GM19240 (cell line): ENCODE results near the gene KLHL26.
"Not testable (repeated sequence)": the region's sequence is repeated elsewhere in the genome, so short reads cannot be mapped to it uniquely, and the experiment has no call there.

ENCODE experiments used
- DNase-seq: peaks from one replicate; pipeline ENCODE4 v3.0.0; 2011; ENCODE audit warnings: low spot score; ENCODE audit not compliant: insufficient read length

KLHL26 gene

GRCh38 chr19:18665771-18666202 lies 29.0 kb downstream of the KLHL26 start:
- no peak for DNase-seq

GRCh38 chr19:18666317-18666716 lies 29.5 kb downstream of the KLHL26 start:
- DNase-seq, result no peak

DNA sequence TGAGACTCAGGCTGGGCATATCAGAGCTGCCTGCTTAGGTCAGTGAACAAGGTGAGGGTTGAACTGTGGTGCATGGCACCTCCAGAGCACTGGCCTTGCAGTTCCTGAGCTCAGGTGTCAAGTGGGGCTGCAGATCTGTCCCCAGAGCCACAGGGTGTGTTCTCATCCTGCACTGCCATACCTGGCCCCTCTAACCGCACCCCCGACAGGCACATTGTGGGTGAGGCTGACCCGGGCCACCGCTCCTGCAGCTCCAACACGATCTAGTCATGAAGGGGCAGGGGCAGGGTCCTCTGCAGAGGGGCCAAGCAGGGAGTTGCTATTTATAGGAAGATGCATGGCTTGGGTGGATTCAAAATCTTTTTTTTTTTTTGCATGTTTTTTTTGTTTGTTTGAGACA lies 30.0 kb downstream of the KLHL26 start:
- DNase-seq, result no peak

GRCh38 chr19:18667531-18668251 lies 30.9 kb downstream of the KLHL26 start:
- DNase-seq, result no peak

- DNase-seq, result no peak
Measured at GRCh38 chr19:18668252-18668631, 31.4 kb downstream of the KLHL26 start.

GRCh38 chr19:18668744-18669523 lies 32.1 kb downstream of the KLHL26 start:
- no peak for DNase-seq

- no peak for DNase-seq
Measured at GRCh38 chr19:18669524-18669817, 32.6 kb downstream of the KLHL26 start.

GRCh38 chr19:18669883-18670282 lies 33.1 kb downstream of the KLHL26 start:
- no peak for DNase-seq

- DNase-seq, result no peak
Measured at GRCh38 chr19:18670312-18670711, 33.5 kb downstream of the KLHL26 start.

- no peak for DNase-seq
Measured at GRCh38 chr19:18671303-18672043, 34.6 kb downstream of the KLHL26 start.

DNA sequence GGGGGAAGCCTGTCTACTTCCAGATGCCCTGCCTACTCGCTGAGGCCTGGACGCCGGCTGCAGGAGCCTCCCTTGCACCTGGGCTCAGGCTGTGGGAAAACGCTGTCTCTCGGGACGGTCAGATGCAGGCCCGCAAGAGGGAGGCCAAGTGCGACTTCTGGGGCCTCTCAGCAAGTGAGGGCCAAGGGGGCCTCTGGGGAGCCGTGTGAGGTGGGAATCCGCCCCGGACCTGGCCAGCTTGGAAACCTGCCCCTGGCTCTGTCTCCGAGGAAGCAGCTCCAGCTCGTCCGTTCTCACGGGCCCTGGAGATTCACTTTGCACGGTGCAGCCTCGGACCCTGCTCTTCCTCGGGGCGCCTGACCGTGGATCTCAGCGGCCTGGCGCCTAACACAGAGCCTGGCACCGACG lies 35.2 kb downstream of the KLHL26 start:
- DNase-seq, result no peak

DNA sequence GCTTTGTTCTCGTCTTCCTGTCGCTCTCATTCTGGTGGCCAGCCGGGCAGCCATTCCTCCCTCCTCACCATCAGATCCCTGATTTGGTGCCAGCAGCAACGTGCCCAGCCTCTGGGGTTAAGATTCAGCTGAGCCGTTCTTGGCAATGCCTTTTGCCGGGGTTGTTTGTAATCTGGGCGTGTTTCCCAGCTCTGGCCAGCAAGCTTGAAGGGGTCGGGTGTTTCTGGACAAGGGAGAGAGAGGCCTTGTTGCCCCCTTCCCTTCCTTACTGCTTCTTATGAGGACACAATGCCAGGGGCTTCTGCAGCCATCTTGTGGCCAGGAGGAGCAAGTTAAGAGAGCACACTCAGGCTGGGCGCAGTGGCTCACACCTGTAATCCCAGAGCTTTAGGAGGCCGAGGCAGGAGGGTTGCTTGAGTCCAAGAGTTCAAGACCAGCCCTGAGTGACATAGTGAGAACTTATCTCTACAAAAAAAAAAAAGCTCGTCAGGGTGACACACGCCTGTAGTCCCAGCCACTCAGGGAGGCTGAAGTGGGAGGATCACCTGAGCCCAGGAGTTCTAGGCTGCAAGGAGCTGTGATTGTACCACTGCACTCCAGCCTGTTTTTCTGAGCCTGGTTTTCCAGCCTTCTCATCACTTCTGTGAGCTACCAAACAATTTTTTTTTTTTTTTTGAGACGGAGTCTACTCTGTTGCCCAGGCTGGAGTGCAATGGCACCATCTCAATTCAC lies 35.9 kb downstream of the KLHL26 start:
- no peak for DNase-seq

DNA sequence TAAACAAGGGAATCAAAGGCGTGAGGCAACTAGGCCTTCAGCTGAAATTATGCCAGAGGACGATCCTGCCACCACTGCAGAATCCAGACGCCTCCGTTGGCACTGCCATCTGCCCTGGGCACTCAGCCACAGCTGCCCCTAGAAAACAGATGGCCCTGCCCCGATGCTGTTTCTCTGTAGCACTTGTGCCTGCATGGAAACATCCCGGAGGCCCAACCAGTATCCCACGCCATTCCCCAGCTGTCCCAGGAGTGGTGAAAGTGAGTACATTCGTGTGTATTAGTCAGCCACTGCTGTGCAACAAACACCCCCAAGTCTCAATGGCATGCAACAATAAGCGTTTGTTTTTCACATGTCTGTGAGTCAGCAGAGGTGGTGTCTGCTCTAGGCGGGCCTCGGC lies 37.8 kb downstream of the KLHL26 start:
- DNase-seq, result no peak

GRCh38 chr19:18675779-18676178 lies 39.0 kb downstream of the KLHL26 start:
- DNase-seq, result no peak

- DNase-seq, result no peak
Measured at GRCh38 chr19:18676692-18677091, 39.9 kb downstream of the KLHL26 start.

DNA sequence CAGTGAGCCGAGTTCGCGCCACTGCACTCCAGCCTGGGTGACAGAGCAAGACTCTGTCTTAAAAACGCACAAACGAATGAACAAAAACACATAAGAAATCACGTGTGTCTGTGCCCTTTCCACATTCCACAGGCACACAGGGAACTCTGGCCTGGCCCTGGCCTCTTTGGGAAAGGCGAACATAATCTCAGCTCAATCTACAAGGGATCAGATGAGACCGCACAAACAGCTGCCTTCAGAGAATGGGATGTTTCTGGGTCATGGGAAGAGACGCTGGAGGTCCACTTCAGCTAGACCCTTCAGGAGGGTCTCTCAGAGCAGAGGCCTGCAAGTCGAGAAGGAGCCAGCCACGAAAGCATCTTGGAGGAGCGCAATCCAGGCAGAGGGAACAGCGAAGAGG lies 40.3 kb downstream of the KLHL26 start:
- DNase-seq, result no peak

DNA sequence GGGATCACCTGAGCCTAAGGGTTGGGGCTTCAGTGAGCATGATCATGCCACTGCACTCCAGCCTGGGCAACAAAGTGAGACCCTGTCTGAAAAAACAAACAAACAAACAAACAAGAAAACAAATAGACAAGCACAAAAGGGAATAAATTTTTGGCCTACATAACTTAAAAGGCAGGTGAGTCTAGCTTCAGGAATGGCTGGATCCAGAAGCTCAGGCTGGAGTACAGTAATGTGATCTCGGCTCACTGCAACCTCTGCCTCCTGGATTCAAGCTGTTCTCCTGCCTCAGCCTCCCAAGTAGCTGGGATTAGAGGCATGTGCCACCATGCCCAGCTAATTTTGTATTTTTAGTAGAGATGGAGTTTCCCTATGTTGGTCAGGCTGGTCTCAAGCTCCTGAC lies 43.3 kb downstream of the KLHL26 start:
- not testable (repeated sequence) for DNase-seq

GRCh38 chr19:18682807-18683108 lies 45.9 kb downstream of the KLHL26 start:
- no peak for DNase-seq

DNA sequence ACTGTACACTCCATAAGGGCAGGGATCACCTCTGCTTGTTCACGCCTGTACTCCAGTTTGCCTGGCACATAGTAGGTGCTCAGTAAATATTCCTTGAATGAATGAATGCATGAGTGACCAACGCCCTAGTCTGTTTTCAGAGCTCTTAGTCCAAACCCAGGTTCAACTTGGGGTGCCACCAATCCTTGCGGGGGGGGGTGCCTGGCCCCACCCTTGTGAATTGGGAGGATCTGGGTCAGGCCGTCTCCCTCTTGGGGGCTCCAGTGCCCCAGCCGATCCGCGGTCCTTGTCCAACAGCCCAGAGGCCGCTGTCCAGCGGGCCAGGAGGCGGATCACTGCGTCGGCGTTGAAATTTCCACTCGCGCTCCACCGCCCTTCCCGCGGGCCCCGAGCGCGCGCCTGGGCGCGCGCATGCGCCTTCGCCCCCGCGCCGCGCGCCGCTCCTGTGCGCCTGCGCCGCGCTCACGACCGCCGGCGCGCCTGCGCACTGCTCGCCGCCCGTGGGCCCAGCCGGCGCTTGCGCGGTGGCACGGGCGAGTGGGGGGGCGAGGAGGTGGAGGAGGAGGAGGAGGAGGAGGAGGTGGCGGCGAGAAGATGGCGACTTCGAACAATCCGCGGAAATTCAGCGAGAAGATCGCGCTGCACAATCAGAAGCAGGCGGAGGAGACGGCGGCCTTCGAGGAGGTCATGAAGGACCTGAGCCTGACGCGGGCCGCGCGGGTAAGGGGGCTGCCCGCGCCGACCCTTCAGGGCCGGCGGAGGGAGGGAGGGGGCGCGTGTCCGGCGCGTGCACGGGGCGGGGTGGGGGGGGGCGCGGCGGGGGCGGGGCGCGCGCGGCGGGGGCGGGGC lies 46.5 kb downstream of the KLHL26 start, which contains the start of gene CRTC1:
TSS of gene CRTC1 (plus strand) at position 572 of the 849 bp plus-strand sequence. CDS start at position 595, 23 bp downstream.
- peak; percentile 96 for DNase-seq

DNA sequence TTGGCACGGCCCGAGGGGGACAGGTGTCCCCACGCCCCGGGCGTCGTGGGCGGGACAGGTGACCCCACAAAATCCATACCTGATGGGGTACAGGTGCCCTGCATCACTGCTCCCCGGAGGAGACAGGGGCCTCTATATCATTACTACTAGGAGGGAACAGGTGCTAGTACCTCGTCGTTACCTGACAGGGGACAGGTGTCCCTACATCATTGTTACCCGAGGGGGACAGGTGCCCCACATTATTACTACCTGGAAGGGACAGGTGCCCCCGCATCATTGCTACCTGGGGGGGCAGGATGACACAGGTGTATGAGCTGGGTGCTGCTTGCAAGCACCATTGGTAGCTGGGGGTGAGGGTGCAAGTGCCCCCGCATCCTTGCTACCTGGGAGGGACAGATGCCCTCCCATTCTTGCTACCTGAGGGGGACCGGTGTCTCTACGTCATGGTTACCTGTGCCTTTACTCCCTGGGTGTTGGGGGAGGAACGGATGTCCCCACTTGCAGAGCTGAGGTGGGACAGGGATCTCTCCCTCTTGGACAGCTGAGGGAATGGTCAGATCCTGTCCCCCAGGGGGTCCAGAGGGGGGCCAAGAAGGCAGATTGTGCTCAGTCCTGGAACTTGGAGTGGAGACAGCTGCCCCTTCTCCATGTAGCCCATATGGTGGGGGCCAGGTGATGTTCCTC lies 47.3 kb downstream of the KLHL26 start:
- DNase-seq, result no peak
